GM19324 (cell line): ENCODE results near the gene SCIMP.
A peak's percentile ranks its signal among the peaks of the same experiment; 100 is the strongest.
"Not testable (repeated sequence)": the region's sequence is repeated elsewhere in the genome, so short reads cannot be mapped to it uniquely, and the experiment has no call there.

Experiments
- ATAC-seq: cut with Tn5 transposase; IDR thresholded peaks from one replicate; pipeline ENCODE4 v1.9.1; 2021; ENCODE audit warnings: mild to moderate bottlenecking, moderate library complexity; ENCODE audit not compliant: unreplicated experiment, low FRiP score

SCIMP gene

GRCh38 chr17:5191541-5192417 is 42.9 kb downstream of the SCIMP start, which contains the start of gene ZNF594:
Gene ZNF594, minus strand, starts transcription at chr17:5191868. Its CDS starts 7,612 bp downstream, at chr17:5184256.
- peak; percentile 97 for ATAC-seq

GRCh38 chr17:5184288-5184687 is 50.4 kb downstream of the SCIMP start:
- no peak for ATAC-seq

GRCh38 chr17:5183410-5183793 is 51.3 kb downstream of the SCIMP start:
- ATAC-seq, result no peak

- no peak for ATAC-seq
Observed at GRCh38 chr17:5182597-5183409, 51.9 kb downstream of the SCIMP start.

- ATAC-seq, result no peak
Observed at GRCh38 chr17:5181509-5182305, 53.0 kb downstream of the SCIMP start.

- no peak for ATAC-seq
Observed at GRCh38 chr17:5179003-5179402, 55.7 kb downstream of the SCIMP start.

GRCh38 chr17:5175027-5175426 is 59.6 kb downstream of the SCIMP start:
- ATAC-seq, result not testable (repeated sequence)

GRCh38 chr17:5165791-5166564 is 68.7 kb downstream of the SCIMP start:
- not testable (repeated sequence) for ATAC-seq

- ATAC-seq, result no peak
Observed at GRCh38 chr17:5164436-5164835, 70.2 kb downstream of the SCIMP start.

GRCh38 chr17:5161793-5162192 is 72.9 kb downstream of the SCIMP start:
- not testable (repeated sequence) for ATAC-seq

- ATAC-seq, result not testable (repeated sequence)
Observed at GRCh38 chr17:5160702-5161101, 74.0 kb downstream of the SCIMP start.
